A549 (cell line): Measurements from ENCODE around the gene ACVR1B.

Experiments
- CHD4 ChIP-seq: fragments of 200-600 bp; sonication (generic); IDR thresholded peaks from 2 replicates; pipeline ENCODE4 v1.6.1; 2016; ENCODE audit warnings: antibody characterized with exemption, mild to moderate bottlenecking, borderline replicate concordance
- EP300 ChIP-seq, 2 experiments: fragments of >200 bp; sonication (Bioruptor Twin); formaldehyde crosslinking; IDR thresholded peaks; 2 replicates in 1 of 2; 3 replicates in 1 of 2; pipeline ENCODE4 v1.6.1; 2016 to 2017
- RFX5 ChIP-seq: fragments of 450-650 bp; IDR thresholded peaks from 2 replicates; pipeline ENCODE4 v1.7.1; 2014; ENCODE audit warnings: antibody characterized with exemption, mild to moderate bottlenecking, moderate library complexity
- TF ChIP-seq, protein P1 (sequence below): fragments of >200 bp; sonication (Bioruptor Twin); formaldehyde crosslinking; IDR thresholded peaks from 3 replicates; pipeline ENCODE4 v1.5.1; 2016

DNA sequence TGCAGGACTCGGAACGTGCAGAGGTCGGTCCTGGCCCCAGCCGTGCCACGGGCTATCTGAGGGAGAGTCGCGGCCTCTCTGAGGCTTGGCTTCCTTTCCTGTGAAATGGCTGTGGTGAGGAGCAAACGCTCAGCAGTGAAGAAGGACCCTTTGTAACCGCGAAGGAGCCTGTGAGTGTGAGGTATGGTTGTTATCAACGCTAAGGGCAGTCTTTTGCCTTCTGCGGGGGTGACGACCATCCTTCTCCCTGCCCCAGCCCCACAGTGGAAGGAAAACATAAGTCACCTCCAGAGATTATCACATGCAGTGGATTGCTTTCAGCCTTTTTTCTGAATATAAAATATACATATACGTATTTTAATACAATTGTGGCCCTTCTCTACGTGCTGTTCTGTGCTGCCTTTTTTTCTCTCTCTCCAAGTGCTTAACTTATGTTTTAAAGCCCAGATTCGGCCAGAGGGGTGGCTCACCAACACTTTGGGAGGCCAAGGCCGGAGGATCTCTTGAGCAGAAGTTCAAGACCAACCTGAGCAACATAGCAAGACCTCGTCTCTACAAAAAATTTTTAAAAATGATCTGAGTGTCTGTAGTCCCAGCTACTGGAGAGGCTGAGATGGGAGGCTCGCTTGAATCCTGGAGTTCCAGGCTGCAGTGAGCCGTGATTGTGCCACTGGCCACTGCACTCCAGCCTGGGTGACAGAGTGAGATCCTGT is 72.6 kb downstream of the ACVR1B start:
- TF ChIP-seq, protein P1, sequence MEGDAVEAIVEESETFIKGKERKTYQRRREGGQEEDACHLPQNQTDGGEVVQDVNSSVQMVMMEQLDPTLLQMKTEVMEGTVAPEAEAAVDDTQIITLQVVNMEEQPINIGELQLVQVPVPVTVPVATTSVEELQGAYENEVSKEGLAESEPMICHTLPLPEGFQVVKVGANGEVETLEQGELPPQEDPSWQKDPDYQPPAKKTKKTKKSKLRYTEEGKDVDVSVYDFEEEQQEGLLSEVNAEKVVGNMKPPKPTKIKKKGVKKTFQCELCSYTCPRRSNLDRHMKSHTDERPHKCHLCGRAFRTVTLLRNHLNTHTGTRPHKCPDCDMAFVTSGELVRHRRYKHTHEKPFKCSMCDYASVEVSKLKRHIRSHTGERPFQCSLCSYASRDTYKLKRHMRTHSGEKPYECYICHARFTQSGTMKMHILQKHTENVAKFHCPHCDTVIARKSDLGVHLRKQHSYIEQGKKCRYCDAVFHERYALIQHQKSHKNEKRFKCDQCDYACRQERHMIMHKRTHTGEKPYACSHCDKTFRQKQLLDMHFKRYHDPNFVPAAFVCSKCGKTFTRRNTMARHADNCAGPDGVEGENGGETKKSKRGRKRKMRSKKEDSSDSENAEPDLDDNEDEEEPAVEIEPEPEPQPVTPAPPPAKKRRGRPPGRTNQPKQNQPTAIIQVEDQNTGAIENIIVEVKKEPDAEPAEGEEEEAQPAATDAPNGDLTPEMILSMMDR: 0 out of 3 replicates have a peak, but pooled peaks have one; percentile 14
- TF ChIP-seq EP300 (IDR thresholded peaks at IDR 0.05): no peak
- TF ChIP-seq RFX5: no peak
- TF ChIP-seq CHD4: no peak
